D341Med (cell line): ENCODE results near the gene PPM1A.

Source experiments
- DNase-seq: peaks from one replicate; pipeline ENCODE4 v3.0.0; 2012; ENCODE audit warnings: low spot score

Gene PPM1A

DNA sequence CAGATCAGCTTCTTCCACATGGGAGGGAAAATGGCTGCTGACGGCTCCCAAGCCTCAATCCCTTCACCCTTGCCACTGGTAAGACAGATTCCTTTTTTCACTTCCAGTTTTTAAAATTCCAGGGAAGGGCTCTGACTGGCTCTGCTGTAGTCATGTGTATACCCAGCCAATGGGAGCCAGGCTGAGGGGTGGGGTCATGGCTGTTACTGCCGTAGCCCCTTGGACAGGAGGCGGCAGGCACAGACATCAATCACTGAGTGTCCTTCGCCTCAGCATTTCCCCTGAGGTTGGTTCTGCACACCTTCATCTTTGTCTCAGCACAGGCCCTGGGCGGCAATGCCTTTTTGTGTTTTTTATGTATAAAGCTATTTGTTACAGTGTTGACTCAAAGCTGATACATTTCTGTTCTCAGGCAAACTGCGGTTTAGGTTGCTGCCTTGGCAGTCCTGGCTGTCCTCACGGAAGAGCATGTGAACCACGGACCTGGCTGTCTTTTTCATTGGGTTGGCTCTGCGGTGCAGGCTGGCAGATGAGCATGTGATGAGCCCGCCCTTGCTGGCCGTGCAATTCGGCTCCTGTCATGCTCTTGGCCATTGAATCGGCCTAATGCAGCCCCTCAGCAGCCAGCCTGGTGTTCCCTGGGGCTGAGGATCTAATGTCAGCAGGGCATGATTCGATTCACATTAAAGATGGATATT is 74.3 kb downstream of the PPM1A start:
- no peak for DNase-seq

DNA sequence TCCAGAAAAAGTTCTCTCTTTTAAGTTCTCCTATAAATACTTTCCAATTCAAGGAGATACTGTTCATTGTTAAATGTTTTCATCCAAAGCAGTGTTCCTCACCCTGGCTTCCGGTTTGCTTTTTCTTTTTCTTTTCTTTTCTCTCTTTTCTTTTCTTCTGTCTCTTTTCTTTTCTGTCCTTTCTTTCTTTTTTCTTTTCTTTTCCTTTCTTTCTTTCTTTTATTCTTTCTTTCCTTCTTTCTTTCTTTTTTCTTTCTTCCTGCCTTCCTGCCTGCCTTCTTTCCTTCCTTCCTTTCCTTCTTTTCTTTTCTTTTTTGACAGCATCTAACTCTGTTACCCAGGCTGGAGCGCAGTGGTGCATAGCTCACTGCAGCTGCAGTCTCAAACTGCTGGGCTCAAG is 75.8 kb downstream of the PPM1A start:
- no peak for DNase-seq

DNA sequence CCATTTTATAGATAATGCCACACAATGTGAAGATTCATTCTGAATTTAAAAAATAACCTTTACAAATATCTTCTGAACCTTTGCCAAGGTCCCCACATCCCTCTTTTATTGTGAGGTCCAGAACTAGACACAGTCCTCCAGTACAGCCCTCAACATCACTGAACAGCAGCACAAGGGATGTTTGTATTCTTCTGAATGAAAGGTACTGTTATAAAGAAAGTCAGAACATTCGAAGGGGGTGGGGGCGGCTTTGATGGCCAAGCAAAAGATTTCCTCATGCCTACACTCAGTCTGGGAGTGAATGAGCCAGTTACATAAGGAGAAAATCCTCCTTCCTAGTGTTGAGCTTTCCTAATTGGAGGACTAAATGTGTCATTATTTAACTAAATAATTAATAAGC is 77.3 kb downstream of the PPM1A start:
- no peak for DNase-seq

DNA sequence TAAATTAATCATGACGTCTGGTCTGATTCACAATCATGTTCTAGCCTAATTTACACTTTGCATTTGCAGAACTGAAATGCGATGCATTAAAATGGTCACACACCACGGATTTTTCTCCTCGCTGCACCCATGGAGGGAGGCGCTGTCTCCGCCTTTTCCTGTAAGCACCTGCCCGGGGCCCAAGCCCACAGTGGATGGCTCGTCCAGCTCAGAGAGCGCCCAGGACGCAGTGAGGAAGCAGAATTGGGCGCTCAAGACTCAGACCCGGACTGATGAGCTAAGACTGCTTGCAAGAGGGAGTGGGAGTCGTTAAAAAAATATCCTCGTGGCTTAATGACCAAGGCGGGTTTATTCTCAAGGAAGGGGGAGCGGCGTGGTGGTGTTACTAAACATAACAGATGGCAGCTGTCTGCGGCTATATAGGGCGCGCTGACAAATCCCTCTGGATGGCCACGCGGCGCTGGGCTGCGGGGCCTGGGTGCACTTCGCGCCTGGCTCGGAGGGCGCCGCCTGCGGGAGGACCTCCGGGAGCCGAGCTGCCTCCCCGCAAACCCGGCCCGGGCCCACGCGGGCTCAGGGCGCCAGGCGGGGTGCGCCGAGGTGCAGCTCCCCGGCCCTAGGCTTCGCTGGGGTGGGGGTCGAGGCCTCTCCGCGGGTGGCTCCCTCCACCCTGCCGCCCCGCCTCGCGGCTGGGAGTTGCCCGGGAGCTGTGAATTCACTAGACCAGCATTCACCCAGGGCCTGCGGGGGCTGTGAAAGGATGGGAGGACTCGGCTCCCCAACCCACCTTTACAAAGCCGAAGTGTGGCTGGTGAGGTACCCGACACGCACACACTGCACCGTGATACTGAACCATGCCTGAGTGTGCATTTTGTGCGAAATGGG is 78.7 kb downstream of the PPM1A start:
- peak; percentile 69 for DNase-seq

DNA sequence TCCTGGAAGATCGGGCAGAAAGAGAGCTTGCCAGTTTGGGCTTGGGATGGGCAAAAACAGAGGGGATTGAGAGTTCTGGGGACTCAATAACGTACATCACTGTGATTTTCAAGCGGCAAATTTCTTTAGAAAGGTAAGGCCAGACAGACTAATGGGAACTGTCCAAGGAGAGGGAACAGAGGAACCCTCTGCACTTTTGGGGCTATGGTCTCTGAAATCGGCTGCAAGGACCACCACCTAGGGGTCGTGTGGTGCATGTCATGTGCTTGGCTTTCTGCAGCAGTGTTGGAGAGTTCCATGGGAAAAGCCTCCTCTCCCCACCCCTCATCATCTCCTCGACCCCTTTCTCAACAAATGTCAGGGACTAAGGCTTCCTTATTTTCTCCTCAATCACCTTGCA is 79.6 kb downstream of the PPM1A start:
- no peak for DNase-seq

DNA sequence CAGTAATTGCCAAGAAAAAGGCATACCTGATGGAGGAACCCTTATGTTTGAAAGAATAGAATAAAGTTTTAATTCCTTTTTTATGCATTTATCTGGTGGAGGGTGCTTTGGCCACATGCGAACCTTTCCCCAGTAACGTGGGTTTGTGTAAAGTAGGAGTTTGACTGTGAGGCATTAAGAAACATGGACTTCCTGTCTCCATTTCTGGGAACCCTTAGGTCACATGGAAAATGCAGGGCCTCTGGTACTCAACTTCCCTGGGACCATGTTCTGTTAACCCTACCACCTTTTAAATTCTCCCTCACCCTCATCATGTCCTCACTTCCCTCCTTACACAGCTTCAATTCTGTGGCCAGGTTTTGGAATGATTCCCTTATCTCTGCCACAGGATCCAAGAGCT is 80.3 kb downstream of the PPM1A start:
- DNase-seq, result no peak

DNA sequence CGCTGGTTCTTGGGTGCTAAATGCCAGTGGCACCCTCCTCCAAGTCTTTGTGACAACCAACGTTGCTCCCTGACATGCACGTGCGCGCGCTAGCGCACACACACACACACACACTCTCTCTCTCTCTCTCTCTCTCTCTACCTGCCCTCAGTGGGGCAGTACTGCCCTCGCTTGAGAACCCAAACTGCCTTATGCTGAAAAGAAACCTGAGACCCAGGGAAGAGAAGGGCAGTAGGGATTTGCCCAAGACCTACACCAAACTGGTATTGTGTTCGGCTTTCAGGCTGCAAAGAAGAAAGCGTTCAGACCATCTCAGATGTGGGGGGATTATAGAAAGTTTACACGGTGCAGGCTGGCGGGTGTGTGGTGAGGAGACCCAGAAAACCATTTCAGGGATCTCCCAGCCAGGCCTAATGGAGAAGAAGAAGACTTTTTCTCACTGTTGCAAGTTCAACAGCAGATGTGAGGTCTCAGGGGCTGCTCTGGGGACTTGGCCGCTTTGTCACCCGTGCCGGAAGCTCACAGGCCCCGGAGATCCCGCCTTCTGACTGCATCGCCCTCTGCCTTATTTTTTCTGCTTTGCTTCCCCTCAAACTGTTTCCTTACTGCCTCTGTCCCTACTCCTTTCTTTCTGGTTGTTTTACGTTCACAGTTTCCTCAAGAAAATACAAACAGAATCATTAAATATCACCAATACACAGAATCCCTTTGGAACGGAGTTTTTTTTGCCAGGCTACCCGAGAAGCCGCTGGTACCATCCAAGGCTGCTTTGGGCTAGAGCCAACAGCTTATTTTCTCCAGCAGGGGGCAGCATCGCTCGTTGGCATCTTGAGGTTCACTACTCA is 82.4 kb downstream of the PPM1A start:
- DNase-seq, result peak; percentile 81

DNA sequence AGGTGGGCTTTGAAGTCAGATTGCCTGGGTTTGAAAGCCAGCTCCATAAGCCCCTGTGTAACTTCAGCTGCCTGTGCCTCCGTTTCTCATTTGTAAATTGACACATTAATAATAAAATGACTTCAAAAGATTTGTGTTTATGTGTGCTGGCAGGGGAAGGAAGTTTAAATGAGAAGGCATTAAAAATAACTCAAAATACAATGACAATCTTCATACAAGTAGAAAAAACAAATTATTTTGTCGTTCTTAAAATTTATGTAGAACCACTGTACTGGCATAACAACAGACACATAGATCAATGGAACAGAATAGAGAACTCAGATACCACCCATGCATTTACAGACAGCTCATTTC is 83.0 kb downstream of the PPM1A start:
- DNase-seq, result no peak

DNA sequence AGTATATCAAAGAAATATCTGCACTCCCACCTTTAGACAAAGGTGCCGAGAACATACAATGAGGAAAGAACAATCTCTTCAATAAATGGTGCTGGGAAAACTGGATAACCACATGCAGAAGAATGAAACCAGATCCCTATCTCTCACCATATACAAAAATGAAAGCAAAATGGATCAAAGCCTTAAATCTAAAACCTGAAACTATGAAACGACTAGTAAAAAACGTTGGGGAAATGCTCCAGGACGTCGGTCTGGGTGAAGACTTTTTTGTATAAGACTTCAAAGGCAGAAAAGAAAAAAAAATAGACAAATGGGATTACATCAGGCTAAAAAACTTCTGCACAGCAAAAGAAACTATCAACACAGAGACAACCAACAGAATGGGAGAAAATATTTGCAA is 83.8 kb downstream of the PPM1A start:
- no peak for DNase-seq

DNA sequence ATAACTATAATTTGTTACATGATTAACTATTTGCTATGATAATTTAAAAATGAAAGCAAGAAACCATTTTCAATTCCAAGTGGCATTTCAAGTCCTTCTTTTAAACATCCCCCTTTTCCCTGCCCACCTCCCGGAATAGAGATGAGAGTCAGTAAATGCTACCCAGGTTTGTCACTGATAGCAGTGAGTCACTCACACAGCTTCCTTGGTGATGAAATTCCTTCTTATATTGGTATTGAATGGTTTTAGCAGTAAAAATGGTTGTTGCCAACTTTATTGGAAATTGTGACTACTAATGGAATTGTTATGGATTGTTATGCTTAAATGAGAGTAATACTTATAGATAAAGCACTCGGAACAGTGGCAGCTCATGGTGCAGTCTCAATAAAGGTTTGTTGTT is 90.5 kb downstream of the PPM1A start:
- DNase-seq, result no peak

DNA sequence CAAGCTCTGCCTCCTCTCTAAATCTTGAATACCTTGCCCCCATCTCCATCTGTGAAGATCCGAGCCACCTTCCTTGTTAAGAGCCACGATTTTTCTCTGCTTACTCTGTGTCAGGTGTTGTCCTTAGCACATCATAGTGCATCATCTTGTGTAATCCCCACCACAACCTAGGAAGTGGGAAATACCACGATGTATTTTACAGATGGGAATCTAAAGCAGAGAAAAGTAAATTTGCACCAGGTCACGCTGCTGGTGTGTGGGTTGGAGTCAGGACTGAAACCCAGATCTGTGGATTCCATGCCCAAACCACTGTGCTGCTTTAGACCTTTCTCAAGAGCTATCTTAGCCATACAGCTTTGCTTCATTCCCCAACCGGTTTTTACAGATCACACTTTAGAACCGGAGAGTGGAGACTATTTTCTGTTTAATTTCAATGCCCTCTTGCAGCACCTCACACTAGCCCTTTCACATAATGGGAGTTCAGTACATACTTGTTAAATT is 94.6 kb downstream of the PPM1A start:
- no peak for DNase-seq

DNA sequence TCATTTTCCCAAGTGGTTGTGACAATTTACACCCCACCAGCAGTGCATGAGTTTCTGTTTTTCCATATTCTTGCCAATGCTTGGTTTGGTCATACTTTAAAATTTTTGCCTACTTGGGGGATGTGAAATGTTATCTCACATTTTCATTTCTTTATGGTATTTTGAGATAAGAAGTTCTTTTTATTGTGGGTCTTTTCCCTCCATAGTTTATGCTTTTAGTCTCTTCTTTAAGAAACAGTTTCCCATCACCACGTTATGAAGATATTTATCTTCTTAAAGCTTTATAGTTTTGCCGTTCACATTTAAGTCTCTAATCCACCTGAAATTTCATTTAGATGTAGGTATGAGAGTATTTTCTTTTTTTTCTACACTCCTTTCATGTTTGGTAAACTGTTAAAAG is 95.7 kb downstream of the PPM1A start:
- DNase-seq, result no peak

DNA sequence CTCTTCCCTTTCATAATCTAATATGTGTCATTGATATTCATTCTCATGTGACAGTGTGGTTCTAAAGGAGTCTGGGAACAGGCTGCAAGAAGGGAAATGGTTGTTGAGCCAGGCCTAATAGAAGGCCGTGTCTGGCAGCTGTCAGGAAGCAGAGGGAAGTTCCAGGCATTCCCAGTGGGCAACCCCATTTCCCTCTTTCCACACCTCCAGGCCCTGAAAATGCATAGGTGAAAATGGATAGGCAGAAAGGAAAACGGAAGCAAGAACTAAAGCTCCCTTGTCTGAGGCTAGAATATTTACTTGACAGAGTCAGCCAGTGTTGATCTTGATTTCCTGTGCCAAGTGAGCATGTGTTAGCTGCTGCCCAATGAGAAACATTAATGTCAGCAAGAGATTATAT is 97.7 kb downstream of the PPM1A start:
- DNase-seq, result no peak

DNA sequence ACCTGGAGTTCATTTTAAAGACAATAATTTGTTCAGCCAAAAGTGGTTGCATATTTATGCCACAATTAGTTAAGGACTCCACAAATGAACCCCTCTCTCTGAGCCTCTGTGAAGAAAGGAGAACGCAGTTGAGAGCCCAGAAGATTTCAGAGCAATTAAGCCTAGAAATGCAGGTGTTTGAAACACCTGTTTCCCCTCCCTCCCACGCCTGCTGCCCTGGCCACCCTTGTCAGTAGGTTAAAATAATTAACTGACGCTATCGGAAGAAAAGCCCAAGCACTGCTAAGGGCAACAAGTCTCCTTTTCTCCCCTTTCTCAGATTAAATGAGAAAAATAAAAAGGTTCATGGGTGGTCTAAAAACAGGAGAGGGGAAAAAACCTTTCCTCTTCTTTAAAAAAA is 99.2 kb downstream of the PPM1A start:
- no peak for DNase-seq
